GM21717 (cell line): ENCODE results near the gene TAAR1.
"Not testable (repeated sequence)": the region's sequence is repeated elsewhere in the genome, so short reads cannot be mapped to it uniquely, and the experiment has no call there.

Experiments
- ATAC-seq: cut with Tn5 transposase; IDR thresholded peaks from one replicate; pipeline ENCODE4 v1.9.1; 2021; ENCODE audit warnings: mild to moderate bottlenecking, moderate library complexity; ENCODE audit not compliant: unreplicated experiment

Gene TAAR1

DNA sequence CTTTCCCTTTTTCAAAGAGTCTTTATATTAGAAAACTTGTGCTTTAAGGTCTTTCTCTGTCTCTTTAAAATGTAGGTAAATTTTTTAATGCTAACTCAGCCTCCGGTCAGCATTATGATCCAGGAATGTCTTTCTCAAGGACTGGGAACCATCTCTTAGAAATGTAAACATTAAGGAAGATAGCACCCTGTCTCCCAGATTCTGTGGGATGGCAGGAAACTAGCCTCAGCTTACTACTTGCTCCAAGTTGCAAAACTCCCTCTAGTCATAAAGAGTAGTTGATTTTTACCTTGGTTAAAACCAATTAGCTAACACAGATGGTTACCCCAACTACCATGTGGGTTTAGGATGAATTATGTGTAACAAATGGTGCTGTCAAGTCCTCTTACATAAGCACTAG, 4.7 kb upstream of the TAAR1 start:
- no peak for ATAC-seq

DNA sequence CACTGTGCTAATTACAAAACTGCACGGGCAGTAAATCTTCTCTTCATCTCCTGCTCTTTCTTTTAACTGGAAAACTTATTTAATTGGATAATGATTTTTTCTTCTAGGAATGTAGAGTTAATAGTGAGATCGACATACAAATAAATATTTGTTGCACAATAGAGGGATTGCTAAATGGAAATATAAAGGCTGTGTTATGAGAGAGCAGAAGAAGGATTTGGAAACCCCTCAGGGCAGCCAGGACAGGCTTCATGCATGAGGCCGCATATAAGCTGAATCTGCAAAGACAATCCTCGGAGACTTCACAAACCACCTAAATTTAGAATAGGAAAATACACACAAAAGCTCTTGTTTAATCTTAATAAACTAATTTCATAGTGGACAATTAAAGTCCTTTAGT, 2.9 kb upstream of the TAAR1 start:
- ATAC-seq: no peak

GRCh38 chr6:132651062-132651461, 7.9 kb downstream of the TAAR1 start:
- peak; percentile 61 for ATAC-seq

- no peak for ATAC-seq
Observed at GRCh38 chr6:132650429-132650828, 8.6 kb downstream of the TAAR1 start.

DNA sequence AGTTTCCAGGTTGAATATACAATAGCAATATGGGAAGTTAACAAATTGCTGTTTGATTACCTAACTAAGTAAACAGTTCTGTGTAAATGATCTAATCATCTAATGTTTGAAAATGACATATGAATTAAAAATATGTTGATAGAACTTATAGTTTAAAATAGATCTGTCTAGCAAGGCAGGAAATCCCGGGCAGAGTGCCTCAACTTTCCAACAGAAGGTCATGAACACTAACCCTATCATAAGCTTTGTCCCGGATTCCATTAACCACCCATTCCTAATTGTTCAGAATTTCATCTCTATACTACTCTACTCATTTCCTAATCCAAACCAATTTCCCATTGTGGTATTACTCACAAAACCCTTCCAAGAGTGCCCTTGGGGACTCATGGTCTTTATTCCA, 10.2 kb downstream of the TAAR1 start:
- no peak for ATAC-seq

DNA sequence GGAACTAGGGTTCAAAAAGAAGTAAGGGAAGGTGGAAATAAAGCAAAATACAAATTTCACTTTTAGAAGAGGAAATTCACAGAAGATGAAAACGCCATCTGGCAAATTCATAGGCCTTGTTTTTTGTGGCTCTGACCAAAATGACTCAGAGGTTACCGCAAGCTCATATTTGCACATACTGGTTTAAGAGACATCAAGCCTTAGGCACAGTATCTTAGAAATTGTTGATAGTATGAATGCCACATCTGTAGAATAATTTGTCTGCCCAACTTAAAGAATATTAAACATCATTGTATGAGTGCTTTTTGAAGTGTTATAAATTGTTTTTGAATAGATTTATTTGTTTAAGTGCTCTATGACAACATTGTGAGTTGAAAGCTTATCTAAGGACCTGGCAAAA, 10.6 kb downstream of the TAAR1 start:
- peak; percentile 73 for ATAC-seq

DNA sequence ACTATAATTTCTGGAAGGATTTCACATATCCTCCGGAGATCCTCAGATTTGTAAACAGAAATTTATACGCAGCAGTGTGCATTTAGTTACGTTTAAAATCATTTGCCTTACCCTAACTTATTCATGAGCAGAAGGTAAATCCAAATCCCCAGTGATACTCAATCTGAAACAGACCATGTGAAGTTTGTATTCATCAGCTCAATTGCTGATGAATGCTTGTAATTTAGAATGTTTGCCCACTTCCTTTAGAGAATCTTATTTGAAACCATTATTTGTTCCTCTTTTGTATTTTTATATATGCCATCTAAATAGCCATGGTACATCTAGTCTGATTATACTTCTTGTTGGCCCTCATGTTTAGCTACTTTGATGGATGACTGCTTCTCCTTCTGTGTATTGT, 15.4 kb downstream of the TAAR1 start:
- no peak for ATAC-seq

- ATAC-seq: not testable (repeated sequence)
Observed at GRCh38 chr6:132637135-132637534, 21.8 kb downstream of the TAAR1 start.

GRCh38 chr6:132635906-132636305, 23.1 kb downstream of the TAAR1 start:
- ATAC-seq: not testable (repeated sequence)

GRCh38 chr6:132635288-132635687, 23.7 kb downstream of the TAAR1 start:
- not testable (repeated sequence) for ATAC-seq

DNA sequence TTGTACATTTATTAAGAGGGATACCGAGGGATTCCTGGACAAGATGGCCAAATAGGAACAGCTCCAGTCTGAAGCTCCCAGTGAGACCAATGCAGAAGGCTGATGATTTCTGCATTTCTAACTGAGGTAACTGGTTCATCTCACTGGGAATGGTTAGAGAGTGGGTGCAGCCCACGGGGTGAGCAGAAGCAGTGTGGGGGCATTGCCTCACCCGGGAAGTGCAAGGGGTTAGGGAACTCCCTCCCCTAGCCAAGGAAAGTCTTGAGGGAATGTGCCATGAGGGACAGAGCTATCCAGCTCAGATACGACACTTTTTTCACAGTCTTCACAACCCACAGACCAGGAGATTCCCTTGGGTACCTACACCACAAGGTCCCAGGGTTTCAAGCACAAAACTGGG, 24.2 kb downstream of the TAAR1 start:
- ATAC-seq: no peak

- no peak for ATAC-seq
Observed at GRCh38 chr6:132633362-132633761, 25.6 kb downstream of the TAAR1 start.

DNA sequence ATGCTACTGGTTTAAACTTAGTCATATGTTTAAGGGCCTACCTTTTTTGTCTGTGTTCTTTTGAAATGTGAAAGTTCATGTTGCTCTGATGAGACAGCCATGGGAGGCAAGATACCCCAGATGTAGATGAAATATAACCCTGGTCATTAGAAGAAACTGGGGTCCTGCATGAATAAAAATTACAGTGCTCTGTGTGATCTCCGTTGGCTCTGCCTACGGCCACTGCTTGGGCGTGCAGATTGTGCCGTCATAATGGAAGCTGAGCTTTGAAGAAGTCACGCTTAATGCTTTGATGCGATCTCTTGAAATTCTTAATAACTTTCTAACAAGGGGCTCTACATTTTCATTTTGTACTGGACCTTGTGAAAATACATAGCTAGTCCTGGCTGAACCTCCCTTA, 34.8 kb downstream of the TAAR1 start, which contains the start of gene TAAR2:
TAAR2 (minus strand) TSS at position 101 of the 400 bp plus-strand sequence; CDS start at position 101, 0 bp downstream.
- no peak for ATAC-seq

- no peak for ATAC-seq
Observed at GRCh38 chr6:132623106-132623845, 35.7 kb downstream of the TAAR1 start.

GRCh38 chr6:132616677-132617076, 42.3 kb downstream of the TAAR1 start:
- no peak for ATAC-seq

DNA sequence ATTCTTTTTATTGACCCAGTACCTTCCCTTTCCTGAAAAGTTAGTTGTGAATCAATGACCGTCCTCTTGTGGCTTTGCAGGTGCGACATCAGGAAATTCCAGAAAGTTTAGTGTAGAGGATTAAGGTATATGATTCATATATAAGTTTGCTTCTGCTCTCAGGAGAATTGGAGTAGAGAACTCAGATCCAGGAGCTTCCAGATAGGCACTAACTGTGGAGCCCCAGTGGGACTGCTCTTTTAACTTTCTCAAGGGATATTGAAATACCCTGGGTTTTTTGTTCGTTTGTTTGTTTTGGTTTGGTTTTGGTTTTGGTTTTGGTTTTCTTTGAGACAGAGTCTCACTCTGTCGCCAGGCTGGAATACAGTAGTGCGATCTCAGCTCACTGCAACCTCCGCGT, 44.4 kb downstream of the TAAR1 start:
- no peak for ATAC-seq

DNA sequence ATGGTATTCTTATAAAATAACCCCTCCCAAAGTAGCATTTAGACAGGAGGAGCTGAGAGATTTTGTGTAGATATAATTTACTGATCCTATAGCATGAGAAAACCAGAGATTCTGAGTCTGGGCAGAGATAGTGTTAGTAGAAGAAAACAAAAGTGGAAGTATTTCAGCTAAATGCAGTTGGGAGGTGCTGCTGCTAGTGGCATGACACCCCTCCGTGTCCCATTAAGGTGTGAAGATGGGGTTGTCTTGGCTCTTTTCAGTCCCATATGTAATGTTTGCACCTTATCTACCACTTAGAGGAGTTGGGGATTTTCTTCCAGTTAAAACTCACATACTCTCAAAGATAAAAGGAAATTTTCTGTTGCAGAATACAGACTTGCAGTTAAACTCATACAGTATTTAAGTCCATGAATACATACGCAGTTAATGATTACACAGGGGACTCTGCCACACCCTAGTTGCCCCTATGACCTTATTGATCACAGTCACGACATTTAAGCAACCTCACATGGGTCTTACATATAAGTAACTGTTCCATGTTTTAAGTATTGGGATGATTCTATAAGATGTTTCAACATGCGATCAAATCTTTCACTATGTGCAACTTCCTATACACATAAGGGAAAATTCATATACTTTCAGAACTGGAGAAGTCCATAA, 46.4 kb downstream of the TAAR1 start:
- no peak for ATAC-seq

DNA sequence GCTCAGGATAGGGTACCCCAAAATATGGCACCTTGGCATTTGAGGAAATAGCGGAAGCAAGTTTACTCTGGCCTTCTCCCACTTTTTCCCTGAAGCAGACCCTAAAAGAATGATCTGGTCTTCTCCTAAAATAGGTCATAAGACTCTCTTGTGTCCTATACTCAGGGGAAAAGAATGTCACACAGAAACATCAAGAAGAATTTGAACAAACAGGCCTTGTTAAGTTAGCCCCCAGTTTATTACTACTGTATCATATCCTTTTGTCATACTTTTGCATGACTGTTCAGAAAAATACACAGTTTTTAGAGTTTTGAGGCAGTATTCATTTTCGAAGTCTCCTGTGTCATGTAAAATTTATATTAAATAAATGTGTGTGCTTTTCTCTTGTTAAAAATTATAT, 47.4 kb downstream of the TAAR1 start:
- ATAC-seq: no peak

DNA sequence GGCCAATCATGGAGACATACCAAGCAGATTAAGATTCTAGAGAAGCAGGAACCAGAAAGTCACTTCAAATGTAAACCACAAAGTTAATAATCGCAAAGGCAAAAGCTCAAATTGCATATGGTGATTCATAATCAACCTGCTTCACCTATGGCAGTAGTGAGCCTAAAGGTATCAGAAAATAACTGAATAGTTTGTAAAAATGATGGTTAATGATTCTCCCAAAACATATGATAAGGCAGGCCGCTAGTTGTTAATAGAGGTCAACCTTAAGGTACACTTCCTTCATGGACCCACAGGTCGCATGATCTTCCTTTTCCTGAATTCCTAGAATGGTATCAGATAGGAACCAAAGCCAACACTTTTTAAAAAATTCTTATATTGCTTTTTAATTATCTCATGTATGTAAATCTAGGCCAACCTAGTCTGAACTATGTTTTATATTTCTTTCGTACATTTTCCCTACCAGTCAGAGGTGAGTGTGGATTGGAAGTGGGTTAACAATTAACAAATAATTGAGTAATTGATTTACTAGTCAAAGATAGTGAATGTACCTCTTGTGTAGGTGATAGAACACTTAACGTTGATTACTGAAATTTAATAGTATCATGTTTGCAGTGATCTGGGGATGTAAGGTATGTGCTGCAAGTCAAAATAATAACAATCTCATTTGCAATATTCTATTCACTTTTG, 51.3 kb downstream of the TAAR1 start:
- no peak for ATAC-seq

- ATAC-seq: no peak
Observed at GRCh38 chr6:132604635-132605152, 54.3 kb downstream of the TAAR1 start.

DNA sequence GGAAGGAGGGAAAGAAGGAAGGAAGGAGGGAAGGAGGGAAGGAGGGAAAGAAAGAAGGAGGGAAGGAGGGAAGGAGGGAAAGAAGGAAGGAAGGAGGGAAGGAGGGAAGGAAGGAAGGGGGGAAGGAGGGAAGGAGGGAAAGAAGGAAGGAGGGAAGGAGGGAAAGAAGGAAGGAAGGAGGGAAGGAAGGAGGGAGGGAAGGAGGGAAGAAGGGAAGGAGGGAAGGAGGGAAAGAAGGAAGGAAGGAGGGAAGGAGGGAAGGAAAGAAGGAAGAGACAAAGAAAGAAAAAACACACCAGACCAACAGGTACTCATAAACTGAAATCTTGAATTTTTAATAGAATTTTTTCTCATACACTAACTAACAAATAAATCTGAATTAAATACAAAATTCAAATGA, 58.1 kb downstream of the TAAR1 start:
- ATAC-seq: not testable (repeated sequence)

- peak; percentile 53 for ATAC-seq
Observed at GRCh38 chr6:132598473-132598872, 60.5 kb downstream of the TAAR1 start.
